DND-41 (cell line): Measurements from ENCODE around the gene MBD3L5.
A peak's percentile ranks its signal among the peaks of the same experiment; 100 is the strongest.
"Not testable (repeated sequence)": the region's sequence is repeated elsewhere in the genome, so short reads cannot be mapped to it uniquely, and the experiment has no call there.

Experiments
- ATAC-seq: fragments of 200-7000 bp; cut with Tn5 transposase; 3 replicates; pipeline ENCODE4 v1.9.1; 2021; ENCODE audit warnings: low read depth; ENCODE audit not compliant: insufficient read depth
- DNase-seq: peaks from one replicate; pipeline ENCODE4 v3.0.0-alpha.2; 2020
- H2AFZ ChIP-seq: 2 replicates; pipeline ENCODE4 v1.6.0; 2012; ENCODE audit warnings: low read depth, low read length
- H3K27ac ChIP-seq: 2 replicates; pipeline ENCODE4 v1.5.1; 2012; ENCODE audit warnings: low read length, inconsistent platforms
- H3K27me3 ChIP-seq: fragments of 200-600 bp; sonication (generic); 2 replicates; pipeline ENCODE4 v1.6.0; 2012; ENCODE audit warnings: low read length, mild to moderate bottlenecking, inconsistent platforms; ENCODE audit not compliant: insufficient read depth, poor library complexity
- H3K36me3 ChIP-seq: 2 replicates; pipeline ENCODE4 v1.5.1; 2012; ENCODE audit warnings: low read length, inconsistent platforms; ENCODE audit not compliant: insufficient read depth
- H3K4me1 ChIP-seq: 2 replicates; pipeline ENCODE4 v1.5.1; 2012; ENCODE audit warnings: mild to moderate bottlenecking, low read length; ENCODE audit not compliant: insufficient read depth
- H3K4me2 ChIP-seq: 2 replicates; pipeline ENCODE4 v1.6.0; 2012; ENCODE audit warnings: mild to moderate bottlenecking, moderate library complexity, low read length, inconsistent platforms; ENCODE audit not compliant: insufficient read depth
- H3K4me3 ChIP-seq, 2 experiments: fragments of 200-600 bp in 1 of 2; shearing (Covaris generic) in 1 of 2; 2 replicates each; pipeline ENCODE4 v1.5.1; 2012 to 2016; ENCODE audit warnings: inconsistent platforms in 2 of 2, low read length in 2 of 2, mild to moderate bottlenecking in 2 of 2, low read depth in 1 of 2, moderate library complexity in 1 of 2
- H3K79me2 ChIP-seq: 2 replicates; pipeline ENCODE4 v1.6.0; 2012; ENCODE audit warnings: low read length, inconsistent platforms; ENCODE audit not compliant: insufficient read depth
- H3K9ac ChIP-seq: 2 replicates; pipeline ENCODE4 v1.6.0; 2012; ENCODE audit warnings: low read depth, mild to moderate bottlenecking, inconsistent platforms, low read length, moderate library complexity
- H3K9me3 ChIP-seq: 2 replicates; pipeline ENCODE4 v1.5.1; 2012; ENCODE audit warnings: low read length, moderate library complexity, mild to moderate bottlenecking, inconsistent platforms; ENCODE audit not compliant: insufficient read depth, severe bottlenecking
- H4K20me1 ChIP-seq: 2 replicates; pipeline ENCODE4 v1.6.0; 2012; ENCODE audit warnings: low read length; ENCODE audit not compliant: insufficient read depth

MBD3L5 gene

DNA sequence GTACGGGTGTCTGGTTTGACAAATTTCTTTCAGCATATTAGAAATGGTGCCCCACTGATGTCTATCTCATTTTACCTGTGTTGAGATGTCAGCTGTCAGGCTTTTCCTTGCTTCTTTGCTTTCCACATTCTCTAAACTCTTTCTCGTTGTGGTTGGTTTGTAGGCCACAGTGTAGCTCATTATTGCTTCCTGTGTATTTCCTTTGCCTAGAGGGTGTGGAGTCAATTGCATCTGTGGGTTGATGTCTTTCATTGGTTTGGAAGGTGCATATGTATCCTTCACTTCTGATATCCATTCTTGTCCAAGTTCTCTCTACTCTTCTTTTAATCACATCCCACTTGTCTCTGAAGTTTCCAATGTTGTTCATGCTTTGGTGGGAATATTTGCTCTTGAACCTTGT lies 11.2 kb downstream of the MBD3L5 start:
- ATAC-seq = 0 out of 3 replicates have a peak, but pooled peaks have one; percentile 33
- H2AFZ ChIP-seq, H3K4me3 ChIP-seq, H3K27ac ChIP-seq, H3K4me1 ChIP-seq, H4K20me1 ChIP-seq, H3K79me2 ChIP-seq, H3K9me3 ChIP-seq, H3K4me2 ChIP-seq, H3K27me3 ChIP-seq, H3K9ac ChIP-seq, H3K36me3 ChIP-seq, DNase-seq: not testable (repeated sequence)

DNA sequence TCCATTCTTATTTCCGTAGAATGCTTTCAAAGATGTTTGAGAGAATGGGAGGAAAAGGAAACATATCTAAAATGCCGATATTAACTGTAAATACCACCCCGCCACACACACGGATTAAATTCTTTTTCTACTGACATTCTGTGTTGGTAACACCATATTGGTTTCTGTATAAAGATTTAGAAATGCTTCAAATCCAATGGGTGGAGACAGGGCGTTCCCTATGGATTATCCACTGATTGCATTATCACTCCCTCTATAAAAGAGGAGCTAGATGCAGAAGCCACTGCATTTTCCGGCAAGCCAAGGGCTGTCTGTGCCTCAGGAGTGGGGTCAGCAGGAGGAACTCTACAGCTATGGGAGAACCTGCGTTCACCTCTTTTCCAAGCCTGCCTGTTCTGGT lies 18.6 kb downstream of the MBD3L5 start, which contains the start of gene MBD3L2:
Gene MBD3L2 (plus strand): TSS at position 301 of the 400 bp plus-strand sequence. CDS start 53 bp downstream, at position 354.
- H4K20me1 ChIP-seq, H2AFZ ChIP-seq, H3K9ac ChIP-seq, H3K27me3 ChIP-seq, DNase-seq, ATAC-seq, H3K4me2 ChIP-seq, H3K79me2 ChIP-seq, H3K4me1 ChIP-seq, H3K9me3 ChIP-seq, H3K27ac ChIP-seq, H3K36me3 ChIP-seq, H3K4me3 ChIP-seq: not testable (repeated sequence)

DNA sequence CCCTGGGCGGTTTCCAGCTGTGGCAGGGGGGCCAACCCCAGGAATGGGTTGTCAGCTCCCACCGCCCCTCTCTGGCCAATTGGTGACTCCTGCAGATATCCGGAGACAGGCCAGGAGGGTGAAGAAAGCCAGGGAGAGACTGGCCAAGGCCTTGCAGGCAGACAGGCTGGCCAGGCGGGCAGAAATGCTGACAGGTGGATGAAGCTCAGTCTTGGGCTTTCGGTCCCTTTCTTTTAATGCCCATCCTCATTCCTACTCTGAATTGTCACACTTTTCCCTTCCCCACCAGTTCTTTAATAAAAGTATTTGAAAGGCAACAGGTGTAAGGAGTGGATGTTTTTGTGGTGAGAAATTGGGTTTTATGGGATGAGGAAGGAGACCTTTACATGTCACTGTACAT lies 21.0 kb downstream of the MBD3L5 start:
- not testable (repeated sequence) for DNase-seq, H3K4me2 ChIP-seq, H3K9me3 ChIP-seq, ATAC-seq, H3K27ac ChIP-seq, H3K36me3 ChIP-seq, H3K79me2 ChIP-seq, H3K4me3 ChIP-seq, H4K20me1 ChIP-seq, H3K27me3 ChIP-seq, H2AFZ ChIP-seq, H3K9ac ChIP-seq, H3K4me1 ChIP-seq

DNA sequence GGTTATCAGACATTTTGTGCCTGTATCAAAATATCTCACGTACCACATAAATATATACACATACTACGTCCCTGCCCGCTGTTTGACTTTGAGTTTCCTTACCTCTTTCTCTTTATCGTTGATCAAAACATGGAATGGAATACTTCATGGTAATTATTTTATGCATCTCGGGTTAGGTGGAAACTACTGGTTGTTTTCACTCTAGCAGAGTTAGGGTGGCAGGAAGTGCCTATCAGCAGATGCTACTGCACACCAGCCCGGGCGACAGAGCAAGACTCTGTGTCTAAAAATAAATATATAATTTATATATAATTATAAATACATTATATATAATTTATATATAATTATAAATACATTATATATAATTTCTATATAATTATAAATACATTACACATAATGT lies 22.5 kb downstream of the MBD3L5 start:
- not testable (repeated sequence) for H3K4me1 ChIP-seq, H4K20me1 ChIP-seq, H3K4me3 ChIP-seq, H3K79me2 ChIP-seq, H2AFZ ChIP-seq, H3K27ac ChIP-seq, H3K27me3 ChIP-seq, ATAC-seq, DNase-seq, H3K9ac ChIP-seq, H3K9me3 ChIP-seq, H3K36me3 ChIP-seq, H3K4me2 ChIP-seq

GRCh38 chr19:7054635-7055368 lies 24.4 kb downstream of the MBD3L5 start:
- not testable (repeated sequence) for H3K4me2 ChIP-seq, H4K20me1 ChIP-seq, ATAC-seq, H2AFZ ChIP-seq, DNase-seq, H3K4me3 ChIP-seq, H3K79me2 ChIP-seq, H3K9ac ChIP-seq, H3K27ac ChIP-seq, H3K4me1 ChIP-seq, H3K9me3 ChIP-seq, H3K36me3 ChIP-seq, H3K27me3 ChIP-seq

- not testable (repeated sequence) for DNase-seq, H3K9me3 ChIP-seq, H2AFZ ChIP-seq, H3K4me3 ChIP-seq, H3K27me3 ChIP-seq, H3K9ac ChIP-seq, H3K4me2 ChIP-seq, H3K4me1 ChIP-seq, H3K27ac ChIP-seq, H3K79me2 ChIP-seq, ATAC-seq, H3K36me3 ChIP-seq, H4K20me1 ChIP-seq
These were observed 25.3 kb downstream of the MBD3L5 start for GRCh38 chr19:7055679-7056078.

GRCh38 chr19:7056371-7056770 lies 26.0 kb downstream of the MBD3L5 start:
- H3K9me3 ChIP-seq, H3K9ac ChIP-seq, H3K79me2 ChIP-seq, H3K4me2 ChIP-seq, H3K27me3 ChIP-seq, ATAC-seq, H3K27ac ChIP-seq, H3K36me3 ChIP-seq, H4K20me1 ChIP-seq, H2AFZ ChIP-seq, H3K4me3 ChIP-seq, DNase-seq, H3K4me1 ChIP-seq: not testable (repeated sequence)

GRCh38 chr19:7058576-7058975 lies 28.2 kb downstream of the MBD3L5 start, which contains the start of gene MBD3L3:
TSS of gene MBD3L3 (minus strand) at chr19:7058676. CDS start at chr19:7058605, 71 bp downstream.
- not testable (repeated sequence) for H3K36me3 ChIP-seq, H3K9me3 ChIP-seq, ATAC-seq, H3K4me2 ChIP-seq, H3K79me2 ChIP-seq, H4K20me1 ChIP-seq, H3K27me3 ChIP-seq, H3K27ac ChIP-seq, H3K9ac ChIP-seq, DNase-seq, H3K4me3 ChIP-seq, H3K4me1 ChIP-seq, H2AFZ ChIP-seq
